IPS-20b (cell line): Measurements from ENCODE around the gene FAHD2B.
"Not testable (repeated sequence)": the region's sequence is repeated elsewhere in the genome, so short reads cannot be mapped to it uniquely, and the experiment has no call there.

Experiments used
- H3K27ac ChIP-seq: one replicate; pipeline ENCODE4 v1.5.1; 2013; ENCODE audit warnings: low read length
- H3K27me3 ChIP-seq: 2 replicates; pipeline ENCODE4 v1.6.1; 2013; ENCODE audit warnings: mild to moderate bottlenecking, low read length, inconsistent platforms; ENCODE audit not compliant: insufficient read depth
- H3K36me3 ChIP-seq: 2 replicates; pipeline ENCODE4 v1.6.1; 2013; ENCODE audit warnings: low read depth, mild to moderate bottlenecking, inconsistent platforms, low read length, moderate library complexity; ENCODE audit not compliant: insufficient read depth
- H3K4me1 ChIP-seq: 2 replicates; pipeline ENCODE4 v1.6.1; 2013; ENCODE audit warnings: mild to moderate bottlenecking, control low read depth, inconsistent platforms, low read length, moderate library complexity; ENCODE audit not compliant: insufficient read depth
- H3K4me3 ChIP-seq: 2 replicates; pipeline ENCODE4 v1.5.1; 2013; ENCODE audit warnings: mild to moderate bottlenecking, low read length, inconsistent platforms
- H3K9ac ChIP-seq: 2 replicates; pipeline ENCODE4 v1.6.1; 2013; ENCODE audit warnings: low read depth, mild to moderate bottlenecking, inconsistent platforms, low read length, moderate library complexity
- H3K9me3 ChIP-seq: 2 replicates; pipeline ENCODE4 v1.6.1; 2013; ENCODE audit warnings: mild to moderate bottlenecking, low read depth, low read length, inconsistent platforms; ENCODE audit not compliant: insufficient read depth

Gene FAHD2B

GRCh38 chr2:97093983-97094771 lies 505 bp downstream of the FAHD2B start:
- not testable (repeated sequence) for H3K4me1 ChIP-seq, H3K9ac ChIP-seq, H3K27ac ChIP-seq, H3K27me3 ChIP-seq, H3K36me3 ChIP-seq, H3K9me3 ChIP-seq
- H3K4me3 ChIP-seq: peak overlapping the region; percentile 54; the same call in 1 of the 2 replicates

DNA sequence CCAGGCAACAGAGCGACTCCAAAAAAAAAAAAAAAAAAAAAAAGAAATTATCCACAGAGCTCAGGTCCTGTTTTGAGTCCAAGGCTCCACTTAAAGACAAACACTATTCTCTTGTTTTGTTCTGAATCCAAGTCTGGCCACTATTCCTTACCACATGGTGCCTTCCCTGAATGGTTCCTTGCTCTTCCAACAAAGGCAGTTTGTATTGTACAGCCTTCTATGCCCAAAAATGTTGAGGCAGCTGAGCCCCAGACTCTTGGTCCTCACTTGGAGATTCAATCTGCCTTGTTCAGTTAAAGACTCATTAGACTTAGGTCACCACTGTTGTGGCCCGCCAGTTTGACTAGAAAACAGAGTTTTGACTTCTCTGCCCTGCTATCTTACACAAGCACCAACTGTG lies 1.7 kb downstream of the FAHD2B start:
- not testable (repeated sequence) for H3K9ac ChIP-seq, H3K27ac ChIP-seq, H3K36me3 ChIP-seq, H3K4me3 ChIP-seq, H3K4me1 ChIP-seq, H3K27me3 ChIP-seq, H3K9me3 ChIP-seq

GRCh38 chr2:97088706-97089105 lies 6.0 kb downstream of the FAHD2B start:
- H3K9ac ChIP-seq, H3K9me3 ChIP-seq, H3K4me1 ChIP-seq, H3K27me3 ChIP-seq, H3K36me3 ChIP-seq, H3K4me3 ChIP-seq, H3K27ac ChIP-seq: not testable (repeated sequence)

DNA sequence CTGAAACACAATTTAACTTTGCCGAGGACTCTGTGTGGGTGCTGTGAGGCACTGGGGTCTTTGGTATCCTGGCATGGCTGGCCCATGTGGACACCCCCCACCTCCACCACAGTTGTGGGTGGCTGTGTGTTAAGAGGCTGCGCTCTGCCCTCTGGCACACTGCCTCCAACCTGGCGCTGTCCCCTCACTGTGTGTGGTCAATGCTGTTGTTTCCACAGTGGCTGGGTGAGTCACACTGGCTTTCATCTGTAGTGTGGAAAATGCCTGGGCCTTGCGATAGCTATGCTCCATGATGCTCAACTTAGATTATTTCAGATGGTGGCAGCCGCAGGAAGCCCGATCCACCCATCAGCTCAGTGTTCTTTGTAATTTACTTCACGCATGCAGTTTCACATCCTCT lies 9.6 kb downstream of the FAHD2B start:
- H3K27me3 ChIP-seq, H3K9ac ChIP-seq, H3K9me3 ChIP-seq, H3K27ac ChIP-seq, H3K36me3 ChIP-seq, H3K4me1 ChIP-seq, H3K4me3 ChIP-seq: not testable (repeated sequence)

GRCh38 chr2:97083516-97083915 lies 11.2 kb downstream of the FAHD2B start:
- H3K9me3 ChIP-seq, H3K4me1 ChIP-seq, H3K36me3 ChIP-seq, H3K27me3 ChIP-seq, H3K27ac ChIP-seq, H3K4me3 ChIP-seq, H3K9ac ChIP-seq: not testable (repeated sequence)

- H3K27ac ChIP-seq, H3K9ac ChIP-seq, H3K36me3 ChIP-seq, H3K27me3 ChIP-seq, H3K4me1 ChIP-seq, H3K4me3 ChIP-seq, H3K9me3 ChIP-seq: not testable (repeated sequence)
Observed at GRCh38 chr2:97082206-97082605, 12.5 kb downstream of the FAHD2B start.

DNA sequence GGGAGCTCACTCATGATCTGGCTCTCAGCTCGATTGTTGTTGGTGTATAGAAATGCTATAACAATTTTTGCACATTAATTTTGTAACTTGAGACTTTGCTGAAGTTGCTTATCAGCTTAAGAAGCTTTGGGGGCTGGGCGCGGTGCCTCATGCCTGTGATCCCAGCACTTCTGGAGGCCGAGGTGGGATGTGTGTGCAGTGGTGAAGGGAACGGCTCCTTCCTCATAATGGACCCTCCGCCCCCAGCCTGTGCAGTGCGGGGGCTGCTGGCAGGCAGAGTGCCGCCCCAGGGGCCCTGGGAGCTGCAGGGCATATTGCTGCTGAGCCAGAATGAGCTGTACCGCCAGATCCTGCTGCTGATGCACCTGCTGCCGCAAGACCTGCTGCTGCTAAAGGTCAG lies 13.8 kb downstream of the FAHD2B start:
- H3K4me1 ChIP-seq, H3K27me3 ChIP-seq, H3K9me3 ChIP-seq, H3K27ac ChIP-seq, H3K4me3 ChIP-seq, H3K36me3 ChIP-seq, H3K9ac ChIP-seq: not testable (repeated sequence)

GRCh38 chr2:97077213-97077612 lies 17.5 kb downstream of the FAHD2B start:
- not testable (repeated sequence) for H3K4me1 ChIP-seq, H3K27me3 ChIP-seq, H3K36me3 ChIP-seq, H3K4me3 ChIP-seq, H3K9me3 ChIP-seq, H3K27ac ChIP-seq, H3K9ac ChIP-seq

DNA sequence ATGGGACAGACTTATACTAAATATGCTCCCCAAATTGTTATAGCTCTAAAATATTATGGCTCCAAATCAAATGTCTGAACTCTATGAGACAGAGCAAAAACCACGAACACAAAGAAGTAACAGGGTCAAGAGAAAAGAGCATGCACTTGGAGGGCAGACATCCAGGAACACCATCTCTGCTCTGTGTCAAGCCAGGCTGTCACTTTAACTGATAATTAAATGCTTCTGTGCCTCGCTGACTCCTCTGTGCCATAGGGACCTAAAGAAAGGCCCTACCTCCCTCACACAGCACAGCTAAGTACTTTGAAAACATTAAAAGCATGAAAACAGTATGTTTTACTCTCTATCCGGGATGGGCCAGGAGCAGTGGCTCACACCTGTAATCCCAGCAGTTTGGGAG lies 23.8 kb downstream of the FAHD2B start:
- H3K27ac ChIP-seq, H3K9ac ChIP-seq, H3K27me3 ChIP-seq, H3K36me3 ChIP-seq, H3K4me3 ChIP-seq, H3K9me3 ChIP-seq, H3K4me1 ChIP-seq: not testable (repeated sequence)

- H3K4me1 ChIP-seq: not testable (repeated sequence)
Observed at GRCh38 chr2:97068722-97069121, 26.0 kb downstream of the FAHD2B start.

DNA sequence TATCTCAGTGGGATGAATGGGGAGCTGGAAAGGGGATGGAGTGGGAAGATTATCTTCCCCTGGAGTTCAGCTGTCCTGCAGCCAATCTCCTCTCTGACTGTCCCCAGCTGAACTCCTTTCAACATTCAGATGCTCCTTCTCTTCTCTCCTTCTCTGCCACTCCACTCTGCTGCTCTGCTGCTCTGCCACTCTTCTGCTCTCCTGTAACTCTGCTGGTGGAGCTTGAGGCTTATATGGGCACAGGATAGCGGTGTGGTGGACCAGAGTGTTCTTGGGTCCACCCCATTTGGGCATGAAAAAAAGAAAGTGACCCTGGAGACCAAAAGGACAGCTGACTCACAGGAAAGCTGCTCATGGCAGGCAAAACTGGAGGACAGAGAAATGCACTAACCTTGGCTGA lies 26.6 kb downstream of the FAHD2B start:
- Histone ChIP-seq H3K27me3 (no peaks in the 10 kb centered on the region), H3K9ac (no peak overlapping the region), H3K27ac (no peak overlapping the region), H3K4me3 (no peak overlapping the region), H3K36me3 (no peaks in the 10 kb centered on the region), H3K9me3 (no peaks in the 10 kb centered on the region), H3K4me1 (no peaks in the 10 kb centered on the region)

More at GRCh38 chr2:97068722-97069121, 26.0 kb downstream of the FAHD2B start:
- not testable (repeated sequence) for H3K36me3 ChIP-seq, H3K9ac ChIP-seq, H3K27ac ChIP-seq, H3K9me3 ChIP-seq, H3K4me3 ChIP-seq, H3K27me3 ChIP-seq

DNA sequence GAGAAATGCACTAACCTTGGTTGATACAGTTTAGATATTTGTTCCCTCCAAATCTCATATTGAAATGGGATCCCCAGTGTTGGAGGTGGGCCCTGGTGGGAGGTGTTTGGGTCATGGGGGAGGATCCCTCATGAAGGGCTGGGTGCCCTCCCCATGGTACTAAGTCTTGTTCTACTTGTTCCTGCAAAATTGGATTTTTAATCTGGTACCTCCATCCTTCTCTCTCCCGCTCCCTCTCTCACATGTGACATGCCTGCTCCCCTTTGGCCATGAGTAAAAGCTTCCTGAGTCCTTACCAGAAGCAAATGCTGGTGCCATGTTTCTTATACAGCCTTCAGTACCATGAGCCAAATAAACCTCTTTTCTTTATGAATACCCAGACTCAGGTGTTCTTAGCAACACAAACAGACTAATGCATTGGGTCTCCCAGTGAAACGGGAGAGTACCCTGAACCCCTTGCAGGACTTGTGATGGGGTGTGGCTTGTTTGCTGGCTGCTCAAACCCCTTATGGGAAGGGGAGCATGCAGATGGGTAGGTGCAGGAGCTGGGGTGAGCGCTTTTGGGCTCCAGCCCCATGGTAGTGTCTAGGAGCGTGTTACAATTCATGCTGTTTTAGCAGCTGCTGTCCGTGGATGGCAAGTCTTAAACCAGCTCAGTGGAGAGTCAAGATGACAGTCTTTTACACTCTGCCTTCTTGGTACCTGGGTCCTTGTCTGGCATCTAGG lies 27.2 kb downstream of the FAHD2B start:
- H3K27me3 ChIP-seq: no peaks in the 10 kb centered on the region
- no peak overlapping the region for H3K27ac ChIP-seq
- H3K4me1 ChIP-seq: no peaks in the 10 kb centered on the region
- H3K9ac ChIP-seq: no peak overlapping the region
- no peak overlapping the region for H3K4me3 ChIP-seq
- no peaks in the 10 kb centered on the region for H3K9me3 ChIP-seq
- H3K36me3 ChIP-seq: no peaks in the 10 kb centered on the region
